Measurements from ENCODE around the gene ANKK1.

ANKK1 gene

GRCh38 chr11:113378692-113379091, 8.9 kb upstream of the ANKK1 start:
- Histone ChIP-seq H3K4me3 (no peak overlapping the region), H3K27ac (no peak overlapping the region), H3K9me3 (no peaks in the 10 kb centered on the region), H3K27me3 (no peaks in the 10 kb centered on the region), H3K36me3 (peaks cover 0 to 9% (median 1%) of the 10 kb centered on the region in 3 donors), H3K4me1 (no peaks in the 10 kb centered on the region)
- intact Hi-C loops (cut with DNase I; ENCODE audit: low total_unique reads): no loop called here
- TF ChIP-seq, protein P1, sequence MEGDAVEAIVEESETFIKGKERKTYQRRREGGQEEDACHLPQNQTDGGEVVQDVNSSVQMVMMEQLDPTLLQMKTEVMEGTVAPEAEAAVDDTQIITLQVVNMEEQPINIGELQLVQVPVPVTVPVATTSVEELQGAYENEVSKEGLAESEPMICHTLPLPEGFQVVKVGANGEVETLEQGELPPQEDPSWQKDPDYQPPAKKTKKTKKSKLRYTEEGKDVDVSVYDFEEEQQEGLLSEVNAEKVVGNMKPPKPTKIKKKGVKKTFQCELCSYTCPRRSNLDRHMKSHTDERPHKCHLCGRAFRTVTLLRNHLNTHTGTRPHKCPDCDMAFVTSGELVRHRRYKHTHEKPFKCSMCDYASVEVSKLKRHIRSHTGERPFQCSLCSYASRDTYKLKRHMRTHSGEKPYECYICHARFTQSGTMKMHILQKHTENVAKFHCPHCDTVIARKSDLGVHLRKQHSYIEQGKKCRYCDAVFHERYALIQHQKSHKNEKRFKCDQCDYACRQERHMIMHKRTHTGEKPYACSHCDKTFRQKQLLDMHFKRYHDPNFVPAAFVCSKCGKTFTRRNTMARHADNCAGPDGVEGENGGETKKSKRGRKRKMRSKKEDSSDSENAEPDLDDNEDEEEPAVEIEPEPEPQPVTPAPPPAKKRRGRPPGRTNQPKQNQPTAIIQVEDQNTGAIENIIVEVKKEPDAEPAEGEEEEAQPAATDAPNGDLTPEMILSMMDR (IDR thresholded peaks at IDR 0.05): no peak
- no peak for DNase-seq

GRCh38 chr11:113382121-113382520, 5.5 kb upstream of the ANKK1 start:
- TF ChIP-seq, protein P1 (IDR thresholded peaks at IDR 0.05): no peak
- Histone ChIP-seq H3K4me3 (no peak overlapping the region), H3K27me3 (peaks cover 0 to 6% of the 10 kb centered on the region in 2 donors), H3K9me3 (no peaks in the 10 kb centered on the region), H3K36me3 (peaks cover 0 to 9% (median 0%) of the 10 kb centered on the region in 3 donors), H3K27ac (no peak overlapping the region), H3K4me1 (peaks cover 0 to under 1% (median 0%) of the 10 kb centered on the region in 4 donors)
- intact Hi-C loops (cut with DNase I; ENCODE audit: low total_unique reads): no loop called here
- DNase-seq: no peak

GRCh38 chr11:113384551-113384950, 3.0 kb upstream of the ANKK1 start:
- H3K4me1 ChIP-seq: peaks cover 0 to 12% (median 4%) of the 10 kb centered on the region in 4 donors
- TF ChIP-seq, protein P1 (IDR thresholded peaks at IDR 0.05): no peak
- H3K36me3 ChIP-seq: peaks cover 0 to 9% (median 0%) of the 10 kb centered on the region in 3 donors
- peaks cover 0 to 22% of the 10 kb centered on the region in 2 donors for H3K27me3 ChIP-seq
- no peak overlapping the region for H3K27ac ChIP-seq
- no peak for DNase-seq
- H3K4me3 ChIP-seq: no peak overlapping the region
- no peaks in the 10 kb centered on the region for H3K9me3 ChIP-seq
- intact Hi-C loops (cut with DNase I; ENCODE audit: low total_unique reads): no loop called here

GRCh38 chr11:113385749-113386148, 1.8 kb upstream of the ANKK1 start:
- Histone ChIP-seq H3K36me3 (peaks cover 0 to 4% (median 0%) of the 10 kb centered on the region in 3 donors), H3K4me3 (no peak overlapping the region), H3K27ac (no peak overlapping the region), H3K4me1 (peaks cover 0 to 12% (median 4%) of the 10 kb centered on the region in 4 donors), H3K27me3 (peaks cover 0 to 22% of the 10 kb centered on the region in 2 donors), H3K9me3 (no peaks in the 10 kb centered on the region)
- no peak for DNase-seq
- intact Hi-C loops (cut with DNase I; ENCODE audit: low total_unique reads): no loop called here
- TF ChIP-seq, protein P1 (IDR thresholded peaks at IDR 0.05): no peak

DNA sequence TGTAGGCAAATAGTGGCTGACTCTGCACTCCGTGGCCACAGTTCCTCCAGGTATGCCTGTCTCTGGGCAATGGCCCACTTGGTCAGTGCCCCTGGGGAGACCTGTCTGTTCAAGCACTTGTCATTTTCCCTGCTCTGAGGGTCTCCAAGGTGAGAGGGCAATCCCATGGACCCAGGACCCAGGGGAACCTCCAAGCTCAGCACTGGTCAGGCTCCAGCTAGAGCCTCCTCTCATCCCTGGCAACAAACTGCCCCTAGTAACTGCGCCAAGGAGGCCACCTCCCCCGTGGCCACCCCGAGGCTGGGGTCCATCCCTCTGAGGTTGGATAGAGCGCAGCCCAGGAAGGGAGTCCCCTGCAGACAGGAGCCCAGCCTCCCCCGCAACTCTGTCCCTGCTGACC, 713 bp upstream of the ANKK1 start:
- no peak for DNase-seq
- no peaks in the 10 kb centered on the region for H3K36me3 ChIP-seq
- TF ChIP-seq, protein P1 (IDR thresholded peaks at IDR 0.05): no peak
- H3K4me3 ChIP-seq: no peak overlapping the region
- intact Hi-C loops (cut with DNase I; ENCODE audit: low total_unique reads): no loop called here
- H3K27ac ChIP-seq: no peak overlapping the region
- H3K4me1 ChIP-seq: peaks cover 0 to 12% (median 4%) of the 10 kb centered on the region in 4 donors
- H3K9me3 ChIP-seq: no peaks in the 10 kb centered on the region
- peaks cover 0 to 22% of the 10 kb centered on the region in 2 donors for H3K27me3 ChIP-seq

GRCh38 chr11:113389272-113389671, 1.7 kb downstream of the ANKK1 start:
- Histone ChIP-seq H3K9me3 (no peaks in the 10 kb centered on the region), H3K27ac (no peak overlapping the region), H3K36me3 (no peaks in the 10 kb centered on the region), H3K4me1 (peaks cover 0 to 12% (median 4%) of the 10 kb centered on the region in 4 donors), H3K27me3 (peaks cover 0 to 22% of the 10 kb centered on the region in 2 donors), H3K4me3 (no peak overlapping the region)
- intact Hi-C loops (cut with DNase I; ENCODE audit: low total_unique reads): no loop called here
- TF ChIP-seq, protein P1 (IDR thresholded peaks at IDR 0.05): no peak
- no peak for DNase-seq
